ENCODE data around the gene ALX3. TPM values are rescaled to one million over a fixed set of nuclear protein-coding genes. Genes with fewer than 3 reads are reported as not detected.
"Not testable (repeated sequence)": the region's sequence is repeated elsewhere in the genome, so short reads cannot be mapped to it uniquely, and the experiment has no call there.

ALX3 gene
- total RNA-seq, 2 experiments from 2014 or later = not detected

- peak; percentile 52 for DNase-seq
- H3K4me3 Mint-ChIP-seq = no peak overlapping the region
- H3K27ac Mint-ChIP-seq = no peak overlapping the region
- intact Hi-C loops (cut with micrococcal nuclease) = loop anchor here (1.0 kb wide), 1 partner anchor 18 kb away; no protein-coding TSS in a partner anchor
- H3K4me1 Mint-ChIP-seq (ENCODE audit: low read depth) = peaks cover 12% of the 10 kb centered on the region
- POLR2A ChIA-PET = interaction anchor here (1.0 kb wide), 1 partner anchor 17 kb away, joined by 3 read pairs; no protein-coding TSS in a partner anchor
- H3K27me3 Mint-ChIP-seq = peaks cover 44% of the 10 kb centered on the region
- no peaks in the 10 kb centered on the region for H3K36me3 Mint-ChIP-seq
- H3K9me3 Mint-ChIP-seq = no peaks in the 10 kb centered on the region
- CTCF ChIA-PET = interaction anchor here (0.5 to 5.2 kb wide), 32 partner anchors 9 to 448 kb away, joined by 3 to 137 read pairs (median 5); partner anchors contain the start of genes AHCYL1, SLC6A17 and STRIP1
Observed at GRCh38 chr1:110087812-110088738, 17.6 kb upstream of the ALX3 start.

- DNase-seq = no peak
- H3K27me3 Mint-ChIP-seq = peaks cover 50% of the 10 kb centered on the region
- H3K36me3 Mint-ChIP-seq = no peaks in the 10 kb centered on the region
- CTCF ChIA-PET = interaction anchor here (0.7 to 5.2 kb wide), 3 partner anchors 17 to 47 kb away, joined by 3 to 137 read pairs (median 10); no protein-coding TSS in a partner anchor
- H3K9me3 Mint-ChIP-seq = no peaks in the 10 kb centered on the region
- H3K4me1 Mint-ChIP-seq (ENCODE audit: low read depth) = peaks cover 12% of the 10 kb centered on the region
- POLR2A ChIA-PET = no interaction called here
- intact Hi-C loops (cut with micrococcal nuclease) = no loop called here
- no peak overlapping the region for H3K27ac Mint-ChIP-seq
- H3K4me3 Mint-ChIP-seq = no peak overlapping the region
Observed at GRCh38 chr1:110086961-110087360, 16.5 kb upstream of the ALX3 start.

GRCh38 chr1:110085671-110086070 lies 15.2 kb upstream of the ALX3 start:
- Mint-ChIP-seq H3K27me3 (peaks cover 59% of the 10 kb centered on the region), H3K4me1 (ENCODE audit: low read depth) (peaks cover 12% of the 10 kb centered on the region), H3K27ac (no peak overlapping the region), H3K36me3 (no peaks in the 10 kb centered on the region), H3K9me3 (no peaks in the 10 kb centered on the region), H3K4me3 (no peak overlapping the region)
- intact Hi-C loops (cut with micrococcal nuclease) = loop anchor here (2.0 kb wide), 1 partner anchor 51 kb away; the partner anchor contains the start of gene STRIP1
- DNase-seq = no peak
- POLR2A ChIA-PET = no interaction called here
- CTCF ChIA-PET = no interaction called here

- Mint-ChIP-seq H3K9me3 (no peaks in the 10 kb centered on the region), H3K27ac (no peak overlapping the region), H3K27me3 (peaks cover 53% of the 10 kb centered on the region), H3K4me1 (ENCODE audit: low read depth) (peaks cover 12% of the 10 kb centered on the region), H3K4me3 (peak overlapping the region; percentile 72), H3K36me3 (no peaks in the 10 kb centered on the region)
- peak; percentile 62 for DNase-seq
- POLR2A ChIA-PET = no interaction called here
- CTCF ChIA-PET = no interaction called here
- intact Hi-C loops (cut with micrococcal nuclease) = loop anchor here (2.0 kb wide), 1 partner anchor 50 kb away; the partner anchor contains the start of gene STRIP1
Observed at GRCh38 chr1:110084227-110085078, 14.0 kb upstream of the ALX3 start.

- no peaks in the 10 kb centered on the region for H3K9me3 Mint-ChIP-seq
- POLR2A ChIA-PET = no interaction called here
- peaks cover 12% of the 10 kb centered on the region for H3K4me1 Mint-ChIP-seq (ENCODE audit: low read depth)
- CTCF ChIA-PET = no interaction called here
- intact Hi-C loops (cut with micrococcal nuclease) = loop anchor here (2.0 kb wide), 2 partner anchors 15 to 49 kb away; partner anchors contain the start of gene STRIP1
- peak; percentile 19 for DNase-seq
- peak overlapping the region; percentile 72 for H3K4me3 Mint-ChIP-seq
- H3K27me3 Mint-ChIP-seq = peaks cover 53% of the 10 kb centered on the region
- no peak overlapping the region for H3K27ac Mint-ChIP-seq
- no peaks in the 10 kb centered on the region for H3K36me3 Mint-ChIP-seq
Observed at GRCh38 chr1:110083866-110084226, 13.4 kb upstream of the ALX3 start.

- ChIA-PET CTCF (interaction anchor here (1.4 to 3.3 kb wide), 2 partner anchors 22 to 23 kb away, joined by 4 to 20 read pairs; no protein-coding TSS in a partner anchor), POLR2A (no interaction called here)
- intact Hi-C loops (cut with micrococcal nuclease) = loop anchor here (2.0 kb wide), 1 partner anchor 14 kb away; no protein-coding TSS in a partner anchor
- H3K36me3 Mint-ChIP-seq = no peaks in the 10 kb centered on the region
- H3K9me3 Mint-ChIP-seq = no peaks in the 10 kb centered on the region
- H3K27ac Mint-ChIP-seq = no peak overlapping the region
- DNase-seq = peak; percentile 21
- H3K27me3 Mint-ChIP-seq = peaks cover 53% of the 10 kb centered on the region
- peaks cover 12% of the 10 kb centered on the region for H3K4me1 Mint-ChIP-seq (ENCODE audit: low read depth)
- peak overlapping the region; percentile 72 for H3K4me3 Mint-ChIP-seq
Observed at GRCh38 chr1:110083061-110083865, 12.8 kb upstream of the ALX3 start.

GRCh38 chr1:110082477-110082876 lies 12.0 kb upstream of the ALX3 start:
- Mint-ChIP-seq H3K4me1 (ENCODE audit: low read depth) (peaks cover 10% of the 10 kb centered on the region), H3K9me3 (no peaks in the 10 kb centered on the region), H3K27me3 (peaks cover 50% of the 10 kb centered on the region), H3K36me3 (no peaks in the 10 kb centered on the region), H3K4me3 (no peak overlapping the region), H3K27ac (no peak overlapping the region)
- no peak for DNase-seq
- POLR2A ChIA-PET = no interaction called here
- CTCF ChIA-PET = interaction anchor here (1.3 to 3.3 kb wide), 7 partner anchors 8 to 34 kb away, joined by 3 to 20 read pairs (median 7); no protein-coding TSS in a partner anchor
- intact Hi-C loops (cut with micrococcal nuclease) = loop anchor here (2.0 kb wide), 1 partner anchor 14 kb away; no protein-coding TSS in a partner anchor

GRCh38 chr1:110081061-110081460 lies 10.6 kb upstream of the ALX3 start:
- ChIA-PET CTCF (interaction anchor here (0.6 to 3.3 kb wide), 11 partner anchors 8 to 59 kb away, joined by 3 to 20 read pairs (median 4); no protein-coding TSS in a partner anchor), POLR2A (no interaction called here)
- Mint-ChIP-seq H3K9me3 (no peaks in the 10 kb centered on the region), H3K4me3 (no peak overlapping the region), H3K27me3 (peaks cover 39% of the 10 kb centered on the region), H3K27ac (no peak overlapping the region), H3K4me1 (ENCODE audit: low read depth) (peaks cover 10% of the 10 kb centered on the region), H3K36me3 (no peaks in the 10 kb centered on the region)
- DNase-seq = no peak
- intact Hi-C loops (cut with micrococcal nuclease) = no loop called here

GRCh38 chr1:110079995-110080394 lies 9.5 kb upstream of the ALX3 start:
- CTCF ChIA-PET = interaction anchor here (3.3 to 4.0 kb wide), 2 partner anchors 20 kb away, joined by 20 to 25 read pairs; no protein-coding TSS in a partner anchor
- H3K4me1 Mint-ChIP-seq (ENCODE audit: low read depth); H3K27ac Mint-ChIP-seq; H3K36me3 Mint-ChIP-seq; DNase-seq; H3K4me3 Mint-ChIP-seq; POLR2A ChIA-PET; intact Hi-C loops (cut with micrococcal nuclease); H3K9me3 Mint-ChIP-seq: not testable (repeated sequence)
- H3K27me3 Mint-ChIP-seq = peaks cover 29% of the 10 kb centered on the region

GRCh38 chr1:110076789-110077500 lies 6.5 kb upstream of the ALX3 start:
- CTCF ChIA-PET = interaction anchor here (1.0 to 4.0 kb wide), 7 partner anchors 11 to 41 kb away, joined by 3 to 25 read pairs (median 6); no protein-coding TSS in a partner anchor
- Mint-ChIP-seq H3K9me3 (no peaks in the 10 kb centered on the region), H3K27me3 (peaks cover 28% of the 10 kb centered on the region), H3K36me3 (no peaks in the 10 kb centered on the region), H3K27ac (no peak overlapping the region), H3K4me3 (no peak overlapping the region), H3K4me1 (ENCODE audit: low read depth) (no peaks in the 10 kb centered on the region)
- intact Hi-C loops (cut with micrococcal nuclease) = no loop called here
- POLR2A ChIA-PET = no interaction called here
- DNase-seq = no peak

All from activated CD4-positive, alpha-beta memory T cell treated with anti-CD3 and anti-CD28 coated beads for 36 hours (primary cell).